HEK293T (cell line): ENCODE data around the gene NPHP4.

Source experiments
- CTCF ChIA-PET: fragments of 350-600 bp; formaldehyde crosslinking; extraction: SDS; loops from one replicate; lab custom pipeline; 2021; ENCODE audit warnings: antibody characterized with exemption, inconsistent platforms; lab: Yijun Ruan, JAX
- POLR2A ChIA-PET: fragments of 350-600 bp; formaldehyde crosslinking; extraction: SDS; loops from one replicate; lab custom pipeline; 2020; ENCODE audit warnings: antibody characterized with exemption, inconsistent platforms; lab: Yijun Ruan, JAX
- DNase-seq: peaks from one replicate; pipeline ENCODE4 v3.0.0; 2012; ENCODE audit warnings: mixed read lengths; ENCODE audit errors: extremely low spot score
- ARNT ChIP-seq: fragments of 450-650 bp; IDR thresholded peaks from 2 replicates; pipeline ENCODE4 v1.6.1; 2017; ENCODE audit warnings: mild to moderate bottlenecking
- CTBP1 ChIP-seq: fragments of 450-650 bp; IDR thresholded peaks from 2 replicates; pipeline ENCODE4 v1.6.1; 2016; ENCODE audit warnings: borderline replicate concordance
- ELF4 ChIP-seq: fragments of 450-650 bp; IDR thresholded peaks from 2 replicates; pipeline ENCODE4 v1.6.1; 2017; ENCODE audit warnings: antibody characterized with exemption
- FOXA1 ChIP-seq: fragments of 450-650 bp; IDR thresholded peaks from 2 replicates; pipeline ENCODE4 v1.6.1; 2016; ENCODE audit warnings: mild to moderate bottlenecking
- FOXK2 ChIP-seq: fragments of 450-650 bp; IDR thresholded peaks from 2 replicates; pipeline ENCODE4 v1.6.1; 2016; ENCODE audit warnings: mild to moderate bottlenecking
- FOXM1 ChIP-seq: fragments of 450-650 bp; IDR thresholded peaks from 2 replicates; pipeline ENCODE4 v1.6.1; 2017; ENCODE audit warnings: mild to moderate bottlenecking, borderline replicate concordance
- HDGF ChIP-seq: fragments of 450-650 bp; IDR thresholded peaks from 2 replicates; pipeline ENCODE4 v1.6.1; 2017; ENCODE audit warnings: antibody characterized with exemption, borderline replicate concordance
- L3MBTL2 ChIP-seq: fragments of 450-650 bp; conservative IDR thresholded peaks from 2 replicates; pipeline ENCODE4 v1.6.1; 2016; ENCODE audit warnings: mild to moderate bottlenecking
- LEF1 ChIP-seq: fragments of 450-650 bp; IDR thresholded peaks from 2 replicates; pipeline ENCODE4 v1.6.1; 2017; ENCODE audit warnings: mild to moderate bottlenecking, borderline replicate concordance
- SP1 ChIP-seq: fragments of 450-650 bp; IDR thresholded peaks from 2 replicates; pipeline ENCODE4 v1.6.1; 2017
- SUZ12 ChIP-seq: fragments of 450-650 bp; IDR thresholded peaks from 2 replicates; pipeline ENCODE4 v1.6.1; 2016; ENCODE audit warnings: mild to moderate bottlenecking
- TARDBP ChIP-seq: fragments of 450-650 bp; IDR thresholded peaks from 2 replicates; pipeline ENCODE4 v1.6.1; 2016
- ZNF384 ChIP-seq: fragments of 450-650 bp; IDR thresholded peaks from 2 replicates; pipeline ENCODE4 v1.6.1; 2016
- TF ChIP-seq, protein P1 (sequence below): fragments of 450-650 bp; IDR thresholded peaks from 2 replicates; pipeline ENCODE4 v1.6.1; 2016

Gene NPHP4

DNA sequence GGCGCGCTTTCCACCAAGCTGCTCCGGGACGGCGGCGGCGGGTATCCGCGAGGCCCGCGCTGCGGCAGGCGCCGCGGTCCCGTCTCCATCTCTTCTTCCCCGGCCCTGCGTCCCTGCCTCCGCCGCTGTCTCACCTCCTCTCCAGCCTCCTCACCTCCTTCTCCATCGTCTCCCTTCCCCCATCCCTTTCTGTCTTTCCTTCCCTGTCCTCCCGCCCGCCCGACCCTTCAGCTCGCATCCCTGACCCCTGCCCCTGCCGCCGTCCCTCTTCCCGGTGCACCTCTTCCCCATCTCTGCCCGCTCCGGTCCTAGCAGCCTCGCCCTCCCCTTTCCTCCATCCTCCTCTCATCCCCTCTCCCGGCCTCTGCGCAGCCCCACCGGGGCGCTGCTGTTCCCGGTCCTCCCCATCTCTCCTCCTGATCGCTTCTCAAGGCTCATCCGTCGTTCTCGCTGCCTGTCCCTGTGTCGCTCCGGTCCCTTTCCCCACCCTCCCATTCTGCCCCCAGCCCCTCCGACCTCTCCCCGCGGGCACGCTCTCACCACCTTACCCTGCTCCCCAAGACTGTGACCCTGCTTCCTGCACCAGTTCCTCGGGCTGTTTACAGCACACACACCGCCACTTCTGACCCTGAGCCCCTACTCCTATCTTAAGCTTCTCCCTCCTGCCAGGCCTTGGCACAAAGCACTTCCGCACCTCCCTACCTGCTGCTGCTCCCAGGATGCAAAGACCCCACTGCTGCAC lies 760 bp upstream of the NPHP4 start:
- CTCF ChIA-PET = interaction anchor here (0.7 to 2.0 kb wide), 3 partner anchors 9 to 13 kb away, joined by 3 to 4 read pairs (median 3); no protein-coding TSS in a partner anchor
- POLR2A ChIA-PET = interaction anchor here (0.9 to 2.3 kb wide), 4 partner anchors 10 to 42 kb away, joined by 3 to 12 read pairs (median 5); no protein-coding TSS in a partner anchor
- peak; percentile 49 for DNase-seq
- TF ChIP-seq FOXK2 (no peak), ZNF384 (no peak), SP1 (no peak), CTBP1 (0 out of 2 replicates have a peak, but pooled peaks have one; percentile 9), FOXM1 (no peak), LEF1 (no peak)

DNA sequence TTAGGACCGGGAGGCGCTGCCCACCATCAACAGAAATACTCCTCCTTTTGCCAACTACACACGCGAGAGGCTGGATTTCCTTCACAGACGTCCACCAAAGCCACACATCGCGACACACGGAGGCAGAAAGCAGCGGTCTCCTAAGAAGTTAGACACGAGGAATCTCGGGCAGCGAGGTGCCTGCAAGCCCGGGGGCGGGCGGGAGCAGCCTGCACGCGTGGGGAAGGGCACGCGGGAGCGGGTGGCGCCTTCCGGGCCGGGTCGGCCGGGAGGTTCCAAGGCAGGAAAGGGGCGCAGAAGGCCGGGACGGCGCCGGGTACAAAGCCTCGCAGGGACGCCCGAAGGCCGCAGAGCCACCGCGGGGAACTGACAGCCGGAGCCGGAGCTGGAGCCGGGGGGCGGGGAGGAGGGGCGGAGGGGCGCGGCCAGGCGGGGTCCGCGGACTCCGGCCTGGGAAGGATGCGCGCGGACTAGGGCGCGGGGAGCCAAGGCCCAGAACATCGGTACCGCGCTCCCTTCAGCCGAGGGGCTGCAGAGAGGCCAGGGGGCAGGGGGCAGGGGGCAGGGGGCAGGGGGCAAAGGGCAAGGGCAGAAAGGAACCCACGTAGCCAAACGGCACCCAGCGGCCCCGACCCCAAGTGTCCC lies 722 bp downstream of the NPHP4 start:
- TF ChIP-seq ELF4 (no peak), L3MBTL2 (peak; percentile 54)
- POLR2A ChIA-PET = interaction anchor here (0.7 kb wide), 1 partner anchor 9 kb away, joined by 4 read pairs; no protein-coding TSS in a partner anchor
- peak; percentile 58 for DNase-seq
- CTCF ChIA-PET = interaction anchor here (2.0 kb wide), 1 partner anchor 12 kb away, joined by 4 read pairs; no protein-coding TSS in a partner anchor

DNA sequence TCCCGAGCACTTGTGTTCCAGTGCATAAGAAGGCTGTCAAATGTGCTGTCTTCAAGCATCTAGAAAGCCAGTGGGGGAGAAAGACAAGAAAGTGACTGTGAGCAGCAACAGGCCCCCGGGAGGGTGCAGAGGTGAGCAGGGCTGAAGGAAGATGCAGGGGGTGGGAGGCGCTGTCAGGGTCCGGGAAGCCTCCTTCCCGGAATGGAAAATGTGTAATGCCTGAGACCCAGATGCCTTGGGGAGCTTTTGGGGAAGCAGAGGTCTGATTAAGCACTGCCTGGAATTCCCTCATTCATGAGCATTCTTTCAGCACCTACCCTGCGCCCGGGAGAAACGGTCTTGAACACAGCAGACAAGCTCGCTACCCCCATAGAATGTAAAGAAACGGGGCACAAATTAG lies 1.3 kb downstream of the NPHP4 start:
- POLR2A ChIA-PET = no interaction called here
- DNase-seq = no peak
- no peak for TF ChIP-seq HDGF
- no peak for TF ChIP-seq L3MBTL2
- TF ChIP-seq, protein P1, sequence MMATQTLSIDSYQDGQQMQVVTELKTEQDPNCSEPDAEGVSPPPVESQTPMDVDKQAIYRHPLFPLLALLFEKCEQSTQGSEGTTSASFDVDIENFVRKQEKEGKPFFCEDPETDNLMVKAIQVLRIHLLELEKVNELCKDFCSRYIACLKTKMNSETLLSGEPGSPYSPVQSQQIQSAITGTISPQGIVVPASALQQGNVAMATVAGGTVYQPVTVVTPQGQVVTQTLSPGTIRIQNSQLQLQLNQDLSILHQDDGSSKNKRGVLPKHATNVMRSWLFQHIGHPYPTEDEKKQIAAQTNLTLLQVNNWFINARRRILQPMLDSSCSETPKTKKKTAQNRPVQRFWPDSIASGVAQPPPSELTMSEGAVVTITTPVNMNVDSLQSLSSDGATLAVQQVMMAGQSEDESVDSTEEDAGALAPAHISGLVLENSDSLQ = no peak
- TF ChIP-seq ELF4 = no peak
- no peak for TF ChIP-seq FOXM1
- TF ChIP-seq FOXK2 = no peak
- TF ChIP-seq ARNT = no peak
- TF ChIP-seq SP1 = no peak
- CTCF ChIA-PET = interaction anchor here (2.0 kb wide), 1 partner anchor 11 kb away, joined by 4 read pairs; no protein-coding TSS in a partner anchor

DNA sequence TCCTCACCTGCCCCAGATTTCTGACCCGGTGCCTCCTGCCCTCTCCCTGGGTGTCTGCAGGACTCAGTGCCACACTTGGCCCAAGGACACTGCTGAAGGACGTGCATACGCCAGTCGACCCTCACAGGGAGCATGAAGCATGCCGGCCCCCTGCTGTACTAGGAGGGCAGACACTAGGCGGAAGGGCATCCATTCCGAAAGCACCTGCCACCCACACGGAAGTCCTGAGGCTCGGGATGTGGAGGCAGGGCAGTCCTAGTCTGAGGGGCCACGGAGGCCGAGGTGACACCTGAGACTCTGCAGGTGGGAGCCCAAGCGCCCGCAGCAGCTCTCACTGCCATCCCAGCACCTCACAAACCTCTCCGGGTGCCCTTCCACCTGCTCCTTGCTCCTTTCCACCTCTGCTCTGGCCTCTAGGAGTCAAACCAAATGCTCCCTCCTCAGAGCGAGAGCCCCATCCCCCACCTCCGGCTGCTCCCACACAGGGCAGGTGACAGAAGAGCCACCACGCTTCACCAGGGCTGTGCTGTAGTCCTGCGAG lies 2.4 kb downstream of the NPHP4 start:
- DNase-seq = no peak
- TF ChIP-seq ELF4 = no peak
- no peak for TF ChIP-seq ARNT
- TF ChIP-seq LEF1 = no peak
- ChIA-PET CTCF (no interaction called here), POLR2A (no interaction called here)

DNA sequence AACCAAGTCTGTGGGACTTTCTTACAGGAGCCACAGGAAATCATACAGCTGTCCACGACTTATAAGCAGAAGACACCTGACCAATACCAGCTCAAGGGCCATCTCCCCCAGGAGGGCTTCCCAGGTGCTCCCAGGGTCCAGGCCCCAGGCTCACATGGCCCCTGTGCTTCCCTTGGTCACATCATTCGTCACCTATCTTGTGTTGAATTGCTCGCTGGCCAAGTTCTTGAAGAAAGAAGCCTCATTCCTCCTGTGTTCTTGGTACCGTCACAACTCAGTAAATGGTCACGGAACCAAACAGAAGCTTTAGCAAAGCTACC lies 3.0 kb downstream of the NPHP4 start:
- ChIA-PET POLR2A (no interaction called here), CTCF (no interaction called here)
- no peak for DNase-seq
- TF ChIP-seq L3MBTL2 = no peak
- TF ChIP-seq CTBP1 = no peak
- no peak for TF ChIP-seq TARDBP
- no peak for TF ChIP-seq HDGF
- TF ChIP-seq, protein P1 = no peak
- no peak for TF ChIP-seq FOXA1
- no peak for TF ChIP-seq FOXK2
- TF ChIP-seq FOXM1 = no peak
- TF ChIP-seq ELF4 = no peak

DNA sequence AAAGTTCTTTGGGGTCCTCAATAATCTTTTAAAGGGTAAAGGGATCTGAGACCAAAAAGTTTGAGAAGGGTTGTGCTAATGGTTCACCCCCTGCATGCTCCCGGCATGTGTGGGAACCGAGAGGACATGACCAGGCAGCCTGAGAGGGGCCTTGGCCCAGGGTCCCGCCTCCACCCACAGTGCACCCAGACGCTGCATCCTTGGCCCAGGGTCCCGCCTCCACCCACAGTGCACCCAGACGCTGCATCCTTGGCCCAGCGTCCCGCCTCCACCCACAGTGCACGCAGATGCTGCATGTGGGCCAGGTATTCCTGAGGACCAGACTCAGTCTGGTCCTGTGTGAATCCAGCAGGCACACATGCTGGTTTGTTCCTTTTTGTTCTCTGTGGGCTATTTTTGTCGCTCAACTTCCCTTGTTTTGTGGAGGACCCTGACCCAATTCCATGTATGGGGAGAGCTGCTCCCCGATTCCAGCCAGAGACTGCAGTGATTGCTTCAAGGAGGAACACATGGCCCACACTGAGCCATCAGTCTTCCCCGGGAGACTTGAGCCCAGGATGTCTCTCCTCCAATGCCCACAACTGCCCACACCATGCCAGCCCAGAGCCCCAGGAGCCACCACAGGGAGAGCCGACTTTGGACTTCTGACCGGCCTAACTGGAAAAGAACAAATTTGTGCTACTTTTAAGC lies 3.5 kb downstream of the NPHP4 start:
- ChIA-PET CTCF (no interaction called here), POLR2A (no interaction called here)
- no peak for TF ChIP-seq SP1
- TF ChIP-seq ELF4 = no peak
- no peak for TF ChIP-seq ZNF384
- no peak for TF ChIP-seq SUZ12
- no peak for TF ChIP-seq FOXA1
- no peak for DNase-seq

DNA sequence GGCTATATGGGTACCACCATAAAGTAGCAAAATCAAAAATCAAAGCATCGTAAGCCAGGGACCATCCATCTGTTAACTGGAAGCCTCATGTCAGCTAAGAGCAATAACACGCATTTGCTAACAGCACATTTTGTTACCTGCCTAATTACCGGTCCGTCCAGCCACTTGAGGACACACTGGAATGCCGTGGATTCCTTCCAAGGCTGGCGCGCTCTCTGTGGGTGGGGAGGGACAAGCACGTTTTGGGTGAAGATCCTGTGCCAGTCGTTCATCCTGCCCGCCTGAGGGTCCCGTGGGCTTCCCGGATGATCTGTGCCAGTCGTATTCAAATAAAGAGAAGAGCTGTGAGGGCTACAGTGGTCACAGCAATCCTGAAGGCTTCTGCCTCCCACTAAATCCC lies 6.2 kb downstream of the NPHP4 start:
- no peak for DNase-seq
- ChIA-PET CTCF (no interaction called here), POLR2A (no interaction called here)
- no peak for TF ChIP-seq HDGF
- no peak for TF ChIP-seq FOXK2
- no peak for TF ChIP-seq FOXA1
- TF ChIP-seq, protein P1 = no peak
- TF ChIP-seq LEF1 = no peak
- no peak for TF ChIP-seq SUZ12
